DND-41 (cell line): ENCODE results near the gene FAT1.

Source experiments
- CTCF ChIP-seq: IDR thresholded peaks from 2 replicates; pipeline ENCODE4 v1.5.1; 2012; ENCODE audit warnings: borderline replicate concordance, low read length, moderate library complexity, mild to moderate bottlenecking; ENCODE audit not compliant: poor library complexity, severe bottlenecking; ENCODE audit errors: extremely low read depth
- EZH2 ChIP-seq: IDR thresholded peaks from 3 replicates; pipeline ENCODE4 v1.6.1; 2012; ENCODE audit warnings: borderline replicate concordance, low read depth, mild to moderate bottlenecking, moderate library complexity, low read length, inconsistent platforms; ENCODE audit not compliant: severe bottlenecking

- TF ChIP-seq CTCF = no peak
- TF ChIP-seq EZH2 = no peak
These were observed 13.8 kb upstream of the FAT1 start for GRCh38 chr4:186737427-186737826.
